ENCODE data around the gene COG4.
A peak's percentile ranks its signal among the peaks of the same experiment; 100 is the strongest.
"Not testable (repeated sequence)": the region's sequence is repeated elsewhere in the genome, so short reads cannot be mapped to it uniquely, and the experiment has no call there.

COG4 gene

DNA sequence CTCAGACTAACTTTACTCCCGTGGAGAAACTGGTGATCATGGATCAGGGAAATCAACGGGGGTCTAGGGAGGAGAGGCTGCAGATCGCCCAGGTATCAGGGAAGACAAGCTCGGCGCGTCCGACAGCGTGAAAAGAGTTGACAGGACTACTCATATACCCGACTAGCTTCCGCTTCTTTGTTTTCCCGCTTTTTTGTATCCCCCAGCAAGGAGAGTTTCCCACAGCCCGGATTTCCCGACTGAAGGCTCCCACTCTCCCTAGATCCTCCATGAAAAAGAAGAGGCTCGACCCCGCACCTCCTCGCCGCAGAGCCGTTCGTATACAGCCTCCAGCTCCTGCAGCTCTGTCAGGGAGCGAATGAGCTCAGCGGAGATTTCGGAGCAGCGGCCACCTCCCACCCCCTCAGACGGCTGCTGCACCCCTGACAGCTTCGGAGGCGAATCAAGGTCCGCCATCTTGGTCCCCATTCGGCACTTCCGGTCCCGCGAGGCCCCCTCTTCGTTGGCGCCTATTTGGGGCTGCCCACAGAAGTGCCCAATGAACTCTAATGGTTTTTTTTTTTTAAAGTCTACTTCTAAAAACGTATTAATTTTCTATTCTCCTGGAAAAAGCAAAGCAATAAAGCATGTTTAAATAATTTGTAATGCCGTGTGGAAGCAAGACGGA lies at the start of gene COG4:
TSS of gene COG4 (minus strand) at position 479 of the 667 bp plus-strand sequence. CDS start at position 468, 11 bp downstream.
- DNase-seq: peak in 55 of 56 donors; percentile 19 to 92 (median 77)

DNA sequence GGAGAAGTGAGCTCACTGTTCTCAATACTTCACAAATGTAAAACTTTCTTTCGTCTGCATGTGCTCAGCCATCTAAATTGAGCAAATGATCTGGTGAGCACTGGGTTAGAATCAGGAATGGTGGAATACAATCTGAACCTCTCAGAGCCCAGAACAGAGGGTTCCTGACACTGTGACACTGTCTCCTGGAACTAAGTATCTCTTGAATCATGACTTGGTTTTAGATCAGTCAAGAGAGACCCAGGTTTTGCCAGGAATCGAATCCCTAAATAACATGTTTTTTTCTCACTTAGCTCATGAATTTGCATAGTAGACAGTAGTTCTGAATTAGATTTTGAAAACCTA lies 49.5 kb upstream of the COG4 start:
- DNase-seq: no peak

DNA sequence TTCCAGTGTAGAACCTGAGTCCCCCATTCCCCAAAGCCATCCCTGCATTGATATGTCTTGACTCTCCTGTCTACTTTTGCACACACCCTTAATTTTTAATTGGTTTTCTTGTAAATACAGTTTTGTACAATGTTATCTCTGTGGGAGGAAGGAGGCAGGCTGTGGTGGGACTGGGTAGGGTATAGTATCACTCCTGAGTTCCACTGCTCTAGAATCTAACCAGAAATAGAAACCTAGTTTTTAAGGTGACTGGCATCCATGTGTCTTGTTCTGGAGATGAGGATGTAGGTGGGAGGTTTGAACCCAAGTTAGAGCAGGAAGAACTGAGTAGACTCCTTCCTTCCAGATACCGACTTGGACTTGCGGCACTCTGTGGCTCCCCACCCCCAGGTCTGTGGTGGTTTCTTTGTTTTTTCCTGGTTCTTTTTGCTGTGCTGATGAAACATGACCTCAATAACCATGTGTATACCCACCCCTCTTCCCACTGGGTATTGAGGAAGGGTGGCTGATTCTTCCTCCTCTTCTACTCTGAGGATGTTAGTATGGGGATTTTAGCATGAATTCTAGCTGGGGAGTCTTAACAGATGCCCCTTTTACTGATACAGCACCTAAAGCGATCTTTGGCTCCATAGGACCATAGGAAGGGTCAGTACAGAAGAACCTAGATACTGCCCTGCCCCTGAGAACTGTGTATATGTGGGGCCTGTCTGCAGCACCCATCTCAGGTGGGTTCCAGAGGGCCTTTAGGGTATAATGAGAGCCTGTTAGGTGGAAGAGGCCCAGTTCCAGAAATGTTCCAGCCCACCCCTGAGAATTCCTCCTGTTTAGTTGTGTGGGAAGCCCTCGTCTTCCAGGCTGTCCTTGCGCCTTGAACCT lies 48.9 kb upstream of the COG4 start:
- no peak for DNase-seq

DNA sequence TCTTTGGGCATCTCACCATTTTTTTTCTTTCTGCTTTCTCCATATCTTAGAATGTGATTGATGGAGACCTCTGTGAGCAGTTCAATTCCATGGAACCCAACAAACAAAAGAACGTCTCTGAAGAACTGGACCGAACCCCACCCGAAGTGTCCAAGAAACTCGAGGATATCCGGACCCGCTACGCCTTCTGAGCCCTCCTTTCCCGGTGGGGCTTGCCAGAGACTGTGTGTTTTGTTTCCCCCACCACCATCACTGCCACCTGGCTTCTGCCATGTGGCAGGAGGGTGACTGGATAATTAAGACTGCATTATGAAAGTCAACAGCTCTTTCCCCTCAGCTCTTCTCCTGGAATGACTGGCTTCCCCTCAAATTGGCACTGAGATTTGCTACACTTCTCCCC lies 48.3 kb upstream of the COG4 start:
- no peak for DNase-seq

DNA sequence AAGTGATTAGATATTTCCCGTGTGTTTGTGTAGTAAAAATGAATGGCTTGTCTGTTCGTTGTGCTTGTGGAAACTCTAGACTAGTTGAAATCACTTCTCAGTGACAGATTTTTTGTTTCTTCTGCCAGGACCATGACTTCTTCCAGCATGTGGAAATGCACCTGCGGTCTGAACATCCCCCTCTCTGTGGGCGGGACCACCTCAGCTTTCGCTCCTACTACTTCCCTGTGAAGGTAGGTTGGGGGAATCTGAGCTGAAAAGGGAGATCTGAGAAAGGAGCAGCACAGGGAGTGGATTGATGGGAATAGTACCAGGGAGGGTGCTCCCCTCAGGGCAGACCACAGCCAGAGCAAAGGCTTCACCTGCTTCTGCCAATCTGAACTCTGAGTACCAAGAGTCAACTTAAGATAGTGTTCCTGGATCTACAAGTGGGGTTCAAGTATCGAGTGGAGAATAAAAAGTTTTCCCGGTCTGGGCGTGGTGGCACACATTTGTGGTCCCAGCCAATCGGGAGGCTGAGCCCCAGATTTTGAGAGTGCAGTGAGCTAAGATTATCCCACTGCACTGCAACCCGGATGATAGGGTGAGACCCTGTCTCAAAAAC lies 47.7 kb upstream of the COG4 start:
- DNase-seq: no peak

DNA sequence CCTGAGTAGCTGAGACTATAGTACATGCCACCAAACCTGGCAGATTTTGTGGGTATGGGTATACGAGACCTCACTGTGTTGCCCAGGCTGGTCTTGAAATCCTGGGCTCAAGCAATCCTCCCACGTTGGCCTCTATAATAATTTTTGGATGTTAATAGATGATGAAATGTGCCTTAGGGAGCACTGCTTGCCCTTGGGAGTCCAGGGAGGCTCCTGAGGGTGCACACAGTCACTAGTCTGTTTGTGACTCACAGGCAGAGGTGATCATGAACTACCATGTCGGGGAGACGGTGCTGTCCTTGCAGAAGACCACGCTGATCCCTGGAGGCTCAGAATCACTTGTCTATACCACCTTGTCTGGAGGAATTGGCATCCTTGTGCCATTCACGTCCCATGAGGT lies 46.4 kb upstream of the COG4 start:
- no peak for DNase-seq

DNA sequence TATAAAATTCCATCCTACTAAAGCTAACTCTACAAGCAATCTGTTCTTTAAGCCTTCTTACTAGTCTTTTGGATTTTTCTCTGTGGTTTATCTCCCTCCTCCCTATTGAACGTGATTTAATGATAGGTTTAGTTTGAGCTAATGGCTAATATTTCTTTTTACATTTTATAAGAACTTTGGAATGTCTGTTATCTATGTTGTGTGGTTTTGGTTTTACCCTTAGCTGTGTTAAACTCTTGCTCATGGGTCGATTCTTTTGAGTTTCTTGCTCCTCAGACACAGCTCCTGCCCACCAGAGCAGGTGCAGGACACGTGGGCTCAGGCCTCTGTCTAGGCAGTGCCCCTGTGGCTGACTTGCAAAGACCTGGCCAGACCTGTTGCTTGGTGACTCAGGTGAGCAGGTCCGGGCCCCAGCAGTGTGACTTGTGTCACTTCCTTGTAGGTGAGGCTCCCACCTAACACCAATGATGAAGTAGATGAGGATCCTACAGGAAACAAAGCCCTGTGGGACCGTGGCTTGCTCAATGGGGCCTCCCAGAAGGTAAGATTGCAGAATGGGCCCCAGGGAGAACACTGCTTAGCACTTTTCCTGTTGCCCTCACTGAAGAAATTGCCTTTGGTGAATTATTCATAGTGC lies 45.4 kb upstream of the COG4 start:
- DNase-seq: no peak

DNA sequence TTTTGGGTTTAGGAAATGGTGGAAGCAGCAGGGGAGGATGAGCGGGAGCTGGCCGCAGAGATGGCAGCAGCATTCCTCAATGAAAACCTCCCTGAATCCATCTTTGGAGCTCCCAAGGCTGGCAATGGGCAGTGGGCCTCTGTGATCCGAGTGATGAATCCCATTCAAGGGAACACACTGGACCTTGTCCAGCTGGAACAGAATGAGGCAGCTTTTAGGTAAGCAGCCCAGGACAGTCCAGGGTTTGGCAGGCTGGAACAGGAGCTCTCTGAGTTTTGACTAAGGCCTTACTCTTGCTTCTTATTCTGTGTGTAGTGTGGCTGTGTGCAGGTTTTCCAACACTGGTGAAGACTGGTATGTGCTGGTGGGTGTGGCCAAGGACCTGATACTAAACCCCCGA lies 41.7 kb upstream of the COG4 start:
- peak in 2 of 56 donors; percentile 4 to 7 for DNase-seq

DNA sequence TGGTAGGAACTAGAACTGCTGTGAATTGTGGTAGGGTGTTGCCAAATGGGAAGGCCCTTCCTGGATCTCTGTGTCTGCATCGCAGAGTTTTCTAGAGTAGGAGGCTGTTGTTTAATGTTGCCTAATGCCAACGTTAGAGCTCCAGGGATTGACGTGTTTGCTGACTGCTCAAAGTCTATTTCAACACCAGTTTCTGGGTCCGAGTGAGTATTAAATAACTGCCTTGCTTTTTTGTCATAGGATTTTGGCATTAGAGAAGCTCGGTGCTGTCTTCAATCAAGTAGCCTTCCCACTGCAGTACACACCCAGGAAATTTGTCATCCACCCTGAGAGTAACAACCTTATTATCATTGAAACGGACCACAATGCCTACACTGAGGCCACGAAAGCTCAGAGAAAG lies 40.3 kb upstream of the COG4 start:
- DNase-seq: no peak

DNA sequence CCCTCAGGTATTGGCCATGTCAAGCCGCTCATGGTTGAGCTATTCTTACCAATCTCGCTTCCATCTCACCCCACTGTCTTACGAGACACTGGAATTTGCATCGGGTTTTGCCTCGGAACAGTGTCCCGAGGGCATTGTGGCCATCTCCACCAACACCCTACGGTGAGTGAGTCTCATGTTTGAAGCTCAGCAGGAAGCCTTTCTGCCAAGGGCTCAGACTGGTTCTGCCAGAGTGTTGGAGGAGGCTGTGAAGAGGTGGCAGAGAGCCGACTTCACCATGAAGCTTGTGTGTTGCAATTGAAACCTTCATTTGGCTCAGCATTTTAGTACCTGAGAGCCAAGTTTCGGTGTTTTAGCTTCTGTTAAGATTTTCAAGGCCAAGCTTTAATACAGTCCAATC lies 38.3 kb upstream of the COG4 start:
- DNase-seq: peak in 10 of 56 donors; percentile 3 to 22 (median 17)

DNA sequence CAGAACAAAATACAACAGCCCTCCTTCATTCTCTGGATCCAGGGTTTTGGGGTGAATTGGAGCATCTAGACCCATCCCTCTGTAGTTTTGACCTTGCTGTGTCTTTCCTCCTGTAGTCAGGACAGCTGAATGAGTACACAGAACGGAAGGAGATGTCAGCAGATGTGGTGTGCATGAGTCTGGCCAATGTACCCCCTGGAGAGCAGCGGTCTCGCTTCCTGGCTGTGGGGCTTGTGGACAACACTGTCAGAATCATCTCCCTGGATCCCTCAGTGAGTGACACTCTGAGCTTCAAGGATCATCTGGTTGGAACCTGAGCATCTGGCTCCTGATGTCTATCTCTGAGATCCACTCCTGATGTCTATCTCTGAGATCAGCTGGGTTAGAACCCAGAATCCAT lies 32.7 kb upstream of the COG4 start:
- no peak for DNase-seq

DNA sequence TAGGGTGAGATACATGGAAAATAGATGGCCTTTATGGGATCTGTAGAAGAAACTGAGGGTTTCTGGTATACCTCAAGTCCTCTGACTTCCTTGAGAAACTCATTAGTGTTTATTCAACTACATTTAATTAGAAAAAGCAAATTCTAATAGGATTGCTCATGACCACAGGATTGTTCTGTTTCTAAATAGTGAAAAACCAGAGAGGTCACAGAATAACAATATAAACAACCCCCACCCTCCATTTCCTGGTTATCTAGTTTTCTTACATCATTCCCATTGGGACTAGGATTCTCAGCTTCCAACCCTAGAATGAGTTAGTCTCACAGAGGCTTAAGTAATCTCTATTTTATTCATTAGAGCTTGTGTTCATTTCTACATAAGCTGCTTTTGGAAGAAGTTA lies 30.3 kb upstream of the COG4 start:
- no peak for DNase-seq

DNA sequence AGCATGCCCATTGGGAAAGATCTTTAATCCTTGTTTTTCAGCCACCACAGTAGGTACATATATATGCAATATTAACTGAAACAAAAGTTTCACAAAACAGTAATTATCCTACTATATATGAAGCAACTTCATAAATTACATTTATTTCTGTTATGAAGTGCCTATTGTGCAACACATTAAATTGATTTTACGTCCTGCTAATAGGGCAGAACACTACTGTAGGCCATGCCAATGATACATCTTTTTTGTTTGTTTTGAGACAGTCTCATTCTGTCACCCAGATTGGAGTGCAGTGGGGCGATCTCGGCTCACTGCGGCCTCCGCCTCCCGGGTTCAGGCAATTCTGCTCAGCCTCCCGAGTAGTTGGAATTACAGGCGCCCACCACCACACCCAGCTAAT lies 29.3 kb upstream of the COG4 start:
- no peak for DNase-seq

DNA sequence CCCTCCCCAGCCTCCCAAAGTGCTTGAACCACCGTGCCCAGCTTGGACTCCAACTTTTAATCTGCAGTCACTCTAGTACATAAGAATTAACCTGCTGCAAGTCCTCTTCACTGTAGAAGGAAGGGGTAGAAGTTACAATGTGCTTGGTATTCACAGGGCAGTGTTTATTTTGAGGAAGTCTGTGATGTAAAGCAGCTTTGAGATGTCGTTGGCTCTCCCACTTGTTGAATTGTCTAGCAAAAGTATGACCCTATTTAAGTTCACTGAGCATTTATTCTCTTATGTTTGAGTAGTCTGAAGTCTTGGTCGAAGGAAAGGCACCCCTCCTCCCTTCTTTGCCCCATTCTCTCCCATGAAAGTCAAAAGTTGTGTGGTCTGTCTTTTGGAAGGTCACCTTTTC lies 28.4 kb upstream of the COG4 start:
- no peak for DNase-seq

DNA sequence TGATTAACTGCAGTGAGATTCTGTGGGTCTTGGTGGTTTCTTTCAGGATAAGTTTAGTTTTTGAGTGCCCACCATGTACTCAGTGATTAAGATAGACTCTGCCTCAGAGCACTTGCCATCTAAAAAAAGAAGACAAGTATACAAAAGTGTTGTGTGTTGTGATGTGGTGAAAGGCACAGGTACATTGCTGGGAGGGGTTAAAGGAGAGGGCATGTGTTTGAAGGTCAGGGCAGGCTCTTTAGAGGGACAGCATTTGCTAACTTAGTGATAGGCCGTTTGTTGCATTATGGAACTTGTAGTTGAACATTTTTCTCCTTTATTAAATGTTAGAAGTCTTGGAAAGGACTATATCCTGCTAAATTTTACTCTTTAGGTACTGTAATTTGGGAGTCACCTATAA lies 26.7 kb upstream of the COG4 start:
- DNase-seq: no peak

DNA sequence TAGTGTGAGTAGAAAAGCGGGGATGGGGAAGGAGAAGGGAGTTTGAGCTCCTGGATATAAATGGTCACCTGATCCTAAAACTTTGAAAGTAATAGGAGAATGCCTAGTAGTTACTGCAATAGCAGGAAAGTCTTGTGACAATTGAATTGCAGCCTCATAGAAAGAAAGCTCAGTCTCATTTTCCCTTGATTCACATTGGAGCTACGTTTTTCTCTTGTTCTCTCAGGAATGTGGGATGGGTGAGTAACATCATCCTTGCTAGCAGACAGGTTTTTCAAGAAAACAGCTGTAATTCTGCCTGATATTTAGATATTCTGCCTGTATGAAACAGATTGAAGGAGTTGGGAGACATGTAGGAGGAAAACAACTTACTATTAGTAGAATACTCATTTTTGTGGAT lies 25.6 kb upstream of the COG4 start:
- no peak for DNase-seq

DNA sequence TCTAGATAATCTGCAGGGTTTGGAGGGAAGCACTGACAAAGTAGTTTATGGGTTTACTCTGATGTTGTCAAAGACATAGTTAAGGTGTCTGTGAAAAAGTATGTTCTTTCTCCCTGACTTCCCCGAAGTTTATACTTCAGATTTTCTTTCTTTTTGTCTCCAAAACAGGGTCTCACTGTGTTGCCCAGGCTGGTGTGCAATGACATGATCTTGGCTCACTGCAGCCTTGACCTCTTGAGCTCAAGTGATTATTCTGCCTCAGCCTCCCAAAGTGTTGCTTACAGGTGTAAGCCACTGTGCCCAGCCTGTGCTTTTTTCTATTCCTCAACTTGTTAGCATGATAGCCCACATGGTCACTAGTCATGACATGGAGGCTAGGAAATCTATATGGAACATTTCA lies 21.2 kb upstream of the COG4 start:
- no peak for DNase-seq

DNA sequence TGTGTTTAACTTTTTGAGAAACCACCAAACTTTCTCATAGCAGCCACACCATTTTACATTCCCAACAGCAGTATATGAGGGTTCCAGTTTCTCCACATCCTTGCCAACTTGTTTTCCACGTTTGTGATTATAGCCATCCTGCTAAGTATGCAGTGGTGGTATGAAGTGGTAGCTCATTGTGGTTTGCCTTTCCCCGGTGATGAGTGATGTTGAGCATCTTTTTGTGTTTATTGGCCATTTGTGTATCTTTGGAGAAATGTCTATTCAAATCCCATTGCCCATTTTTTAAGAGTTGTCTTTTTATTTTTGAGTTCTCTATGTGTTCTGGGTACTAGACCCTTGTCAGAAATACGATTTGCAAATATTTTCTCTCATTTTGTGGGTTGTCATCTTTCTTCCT lies 17.6 kb upstream of the COG4 start:
- no peak for DNase-seq

DNA sequence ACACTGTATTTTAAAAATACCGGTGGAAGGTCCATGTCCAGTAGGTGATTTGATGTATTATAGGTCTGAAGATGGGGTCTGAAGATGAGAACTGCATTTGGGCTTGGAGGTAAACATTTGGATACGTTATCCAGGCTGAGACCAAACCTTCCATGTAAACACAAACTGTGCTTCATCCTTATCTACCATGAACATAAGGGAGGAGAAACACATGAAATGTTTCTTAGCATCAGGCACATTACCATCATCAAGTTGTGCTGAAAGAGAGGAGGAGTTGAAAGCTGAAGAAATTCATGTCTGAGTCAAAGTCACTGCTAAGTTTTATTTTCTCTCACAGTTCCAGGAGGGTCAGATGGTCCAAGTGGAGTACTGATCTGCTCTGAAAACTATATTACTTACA lies 11.6 kb upstream of the COG4 start:
- no peak for DNase-seq

DNA sequence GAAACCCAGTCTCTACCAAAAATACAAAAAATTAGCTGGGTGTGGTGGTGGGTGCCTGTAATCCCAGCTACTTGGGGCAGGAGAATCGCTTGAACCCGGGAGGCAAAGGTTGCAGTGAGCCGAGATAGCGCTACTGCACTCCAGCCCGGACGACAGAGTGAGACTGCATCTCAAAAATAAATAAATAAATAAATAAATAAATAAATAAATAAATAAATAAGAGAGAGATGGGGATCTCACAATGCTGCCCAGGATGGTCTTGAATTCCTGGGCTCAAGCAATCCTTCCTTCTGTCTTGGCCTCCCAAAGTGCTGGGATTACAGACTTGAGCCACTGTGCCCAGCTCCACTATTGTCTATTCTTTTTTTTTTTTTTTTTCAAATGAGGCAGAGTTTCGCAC lies 6.6 kb upstream of the COG4 start:
- DNase-seq: not testable (repeated sequence)

DNA sequence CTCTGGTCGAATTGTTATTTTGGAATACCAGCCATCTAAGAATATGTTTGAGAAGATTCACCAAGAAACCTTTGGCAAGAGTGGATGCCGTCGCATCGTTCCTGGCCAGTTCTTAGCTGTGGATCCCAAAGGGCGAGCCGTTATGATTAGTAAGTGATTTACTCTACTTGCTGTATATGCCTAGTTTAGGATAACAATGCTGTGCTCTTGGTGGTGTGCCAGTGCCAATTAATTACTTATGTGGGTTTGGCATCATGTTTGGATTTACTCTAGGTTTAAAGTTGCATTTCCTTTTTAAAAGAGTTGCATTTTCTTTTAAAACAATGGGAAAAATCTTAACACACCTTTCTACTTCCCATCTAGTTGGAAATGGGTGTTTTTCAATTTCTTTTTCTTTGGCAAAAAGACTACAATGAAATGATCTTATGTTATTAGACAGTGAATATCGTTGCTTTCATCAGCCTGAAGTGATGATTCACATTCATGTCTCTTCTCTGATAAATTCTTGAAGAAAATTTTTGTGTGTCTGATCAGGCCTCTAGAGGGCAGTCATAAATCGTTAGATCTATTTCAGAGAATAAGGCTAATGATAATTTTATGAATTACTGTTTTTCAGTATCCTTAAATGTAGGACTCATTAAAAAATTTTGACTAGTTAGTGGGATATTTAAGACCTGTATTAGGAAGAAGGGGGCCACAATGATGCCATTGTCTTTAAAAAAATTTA lies 5.9 kb upstream of the COG4 start:
- DNase-seq: no peak

All from nucleus accumbens (tissue), 56 donors.